ENCODE data around the gene DDX42. TPM values are rescaled to one million over a fixed set of nuclear protein-coding genes. Genes with fewer than 3 reads are reported as not detected.

DDX42 gene
- total RNA-seq, 1 experiment from 2014 or later = 184 TPM

DNA sequence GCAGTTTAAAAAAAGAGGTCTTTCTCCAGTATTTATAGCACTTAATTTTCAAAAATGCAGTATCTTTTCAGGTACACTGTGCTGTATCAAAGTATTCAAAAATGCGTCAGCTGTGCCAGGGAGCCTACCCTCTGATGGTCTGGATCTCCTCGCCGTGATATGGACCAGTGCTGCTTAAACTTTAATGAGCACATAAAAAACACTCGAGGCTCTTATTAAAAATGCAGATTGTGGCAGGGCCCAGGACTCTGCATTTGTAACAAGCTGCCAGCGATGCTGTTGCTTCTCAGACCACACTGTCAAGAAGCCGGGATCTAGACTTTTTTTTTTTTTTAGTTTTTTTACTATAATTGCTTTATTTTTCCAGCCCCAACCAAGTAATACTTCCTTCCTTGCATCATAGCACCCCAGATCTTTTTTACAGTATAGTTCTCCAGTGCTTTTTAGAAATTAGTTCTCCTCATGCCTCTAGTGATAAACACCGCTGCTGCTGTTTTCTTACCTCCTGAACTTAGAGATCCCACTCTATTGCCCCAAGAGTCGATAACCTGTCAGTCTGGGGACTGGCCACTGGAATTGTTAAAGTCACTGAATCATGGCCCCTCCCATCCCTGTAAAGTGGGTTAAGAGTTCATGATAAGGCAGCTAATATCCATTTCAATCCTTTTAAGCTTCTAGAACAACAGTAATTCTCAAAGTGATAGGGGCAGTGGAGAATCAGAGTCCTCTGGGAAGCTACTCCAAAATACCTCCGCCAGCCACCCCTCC lies 70.1 kb downstream of the DDX42 start:
- no peaks in the 10 kb centered on the region; the same call in 1 of the 2 replicates for H3K4me1 ChIP-seq (ENCODE audit: insufficient read depth, low read length)
- H3K79me2 ChIP-seq (ENCODE audit: insufficient read depth, low read length) = peaks cover 3% of the 10 kb centered on the region; the same call in 1 of the 2 replicates
- H4K5ac ChIP-seq (ENCODE audit: insufficient read length, low read depth, low read length) = no peak overlapping the region
- Mint-ChIP-seq H3K4me3 (peak overlapping the region; percentile 77 to 83), H3K4me1 (peaks cover 18 to 27% of the 10 kb centered on the region in 2 experiments), H3K27ac (no peak overlapping the region), H3K36me3 (ENCODE audit: insufficient read depth in 1 of 3, low read depth in 3 of 3) (peaks cover 0 to 12% (median 3%) of the 10 kb centered on the region in 3 experiments; a peak in 4 of 7 replicates), H3K9me3 (peaks cover 8 to 12% of the 10 kb centered on the region in 2 experiments), H3K27me3 (ENCODE audit: low read depth) (peaks cover 38% of the 10 kb centered on the region)
- no peak overlapping the region for H4K8ac ChIP-seq (replicated peaks; ENCODE audit: insufficient read length, low read depth, low read length)
- no peaks in the 10 kb centered on the region for H4K20me1 ChIP-seq (ENCODE audit: control insufficient read depth, insufficient read depth, insufficient read length)
- no peak overlapping the region for H2BK15ac ChIP-seq (ENCODE audit: low read depth, low read length)
- H3T11ph ChIP-seq (ENCODE audit: low read length) = no peak overlapping the region
- H3K9ac ChIP-seq (ENCODE audit: extremely low read depth, insufficient read length, low read length) = no peak overlapping the region
- H4K91ac ChIP-seq (ENCODE audit: insufficient read length, low read depth, low read length) = no peak overlapping the region
- H3K4ac ChIP-seq (ENCODE audit: low read depth, low read length) = no peak overlapping the region
- H3K9me3 ChIP-seq (ENCODE audit: control insufficient read depth, low read depth, low read length) = no peaks in the 10 kb centered on the region
- H3K27ac ChIP-seq (ENCODE audit: insufficient read length, low read depth, low read length) = no peak overlapping the region
- peaks cover 4% of the 10 kb centered on the region; the same call in 1 of the 2 replicates for H3K27me3 ChIP-seq (ENCODE audit: insufficient read depth, low read length)
- no peak overlapping the region for H2AFZ ChIP-seq (ENCODE audit: low read length)
- H3K18ac ChIP-seq (ENCODE audit: insufficient read length, low read depth, low read length) = no peak overlapping the region
- TF ChIP-seq, protein P1, sequence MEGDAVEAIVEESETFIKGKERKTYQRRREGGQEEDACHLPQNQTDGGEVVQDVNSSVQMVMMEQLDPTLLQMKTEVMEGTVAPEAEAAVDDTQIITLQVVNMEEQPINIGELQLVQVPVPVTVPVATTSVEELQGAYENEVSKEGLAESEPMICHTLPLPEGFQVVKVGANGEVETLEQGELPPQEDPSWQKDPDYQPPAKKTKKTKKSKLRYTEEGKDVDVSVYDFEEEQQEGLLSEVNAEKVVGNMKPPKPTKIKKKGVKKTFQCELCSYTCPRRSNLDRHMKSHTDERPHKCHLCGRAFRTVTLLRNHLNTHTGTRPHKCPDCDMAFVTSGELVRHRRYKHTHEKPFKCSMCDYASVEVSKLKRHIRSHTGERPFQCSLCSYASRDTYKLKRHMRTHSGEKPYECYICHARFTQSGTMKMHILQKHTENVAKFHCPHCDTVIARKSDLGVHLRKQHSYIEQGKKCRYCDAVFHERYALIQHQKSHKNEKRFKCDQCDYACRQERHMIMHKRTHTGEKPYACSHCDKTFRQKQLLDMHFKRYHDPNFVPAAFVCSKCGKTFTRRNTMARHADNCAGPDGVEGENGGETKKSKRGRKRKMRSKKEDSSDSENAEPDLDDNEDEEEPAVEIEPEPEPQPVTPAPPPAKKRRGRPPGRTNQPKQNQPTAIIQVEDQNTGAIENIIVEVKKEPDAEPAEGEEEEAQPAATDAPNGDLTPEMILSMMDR (conservative IDR thresholded peaks at IDR 0.05) = no peak
- H2AK5ac ChIP-seq (ENCODE audit: insufficient read length, low read length) = no peak overlapping the region
- peak overlapping the region; percentile 40 for H3K4me2 ChIP-seq (ENCODE audit: insufficient read depth, insufficient read length, low read length)
- DNase-seq = no peak
- H2BK12ac ChIP-seq (ENCODE audit: insufficient read length, low read depth, low read length) = no peak overlapping the region
- no peak overlapping the region for H3K23ac ChIP-seq (ENCODE audit: insufficient read length, low read depth, low read length)
- peaks cover 10% of the 10 kb centered on the region for H3K23me2 ChIP-seq (ENCODE audit: insufficient read length, low read depth, low read length, poor library complexity, severe bottlenecking)
- no peak overlapping the region for H2BK120ac ChIP-seq (ENCODE audit: low read depth, low read length, poor library complexity, severe bottlenecking)
- no peaks in the 10 kb centered on the region for H3K79me1 ChIP-seq (ENCODE audit: insufficient read depth, low read depth, low read length, poor library complexity, severe bottlenecking)
- H2BK5ac ChIP-seq (ENCODE audit: insufficient read length, low read length) = no peak overlapping the region
- H3K14ac ChIP-seq (ENCODE audit: insufficient read depth, low read length) = no peak overlapping the region
- H2BK20ac ChIP-seq (ENCODE audit: low read depth, low read length, poor library complexity, severe bottlenecking) = no peak overlapping the region
- H3K56ac ChIP-seq (ENCODE audit: insufficient read length, low read depth, low read length) = no peak overlapping the region
- WGBS (ENCODE audit: extremely low coverage, insufficient read length, low lambda C conversion rate) = no CpG with 5 or more reads among the region's 9 CpGs
